Inferior parietal cortex (tissue), 1 donor: ENCODE results near the gene TMEM108.

ENCODE experiments used
- DNase-seq: peaks from one replicate; pipeline ENCODE4 v3.0.0-alpha.2; 2016; ENCODE audit errors: extremely low spot score

Gene TMEM108

GRCh38 chr3:133117342-133117741 lies 79.2 kb downstream of the TMEM108 start:
- DNase-seq = no peak

- DNase-seq = peak; percentile 50
Measured at GRCh38 chr3:133119176-133119575, 81.0 kb downstream of the TMEM108 start.

GRCh38 chr3:133121450-133121849 lies 83.3 kb downstream of the TMEM108 start:
- no peak for DNase-seq

- no peak for DNase-seq
Measured at GRCh38 chr3:133123636-133124035, 85.4 kb downstream of the TMEM108 start.

- DNase-seq = peak; percentile 61
Measured at GRCh38 chr3:133124511-133124910, 86.3 kb downstream of the TMEM108 start.

- DNase-seq = no peak
Measured at GRCh38 chr3:133125171-133125570, 87.0 kb downstream of the TMEM108 start.

GRCh38 chr3:133125802-133126201 lies 87.6 kb downstream of the TMEM108 start:
- DNase-seq = no peak

- DNase-seq = no peak
Measured at GRCh38 chr3:133127381-133127780, 89.2 kb downstream of the TMEM108 start.

GRCh38 chr3:133130168-133130567 lies 92.0 kb downstream of the TMEM108 start:
- DNase-seq = no peak

- no peak for DNase-seq
Measured at GRCh38 chr3:133135306-133135705, 97.1 kb downstream of the TMEM108 start.

GRCh38 chr3:133136114-133137041 lies 98.2 kb downstream of the TMEM108 start:
- DNase-seq = no peak

GRCh38 chr3:133137042-133137996 lies 99.1 kb downstream of the TMEM108 start:
- no peak for DNase-seq

- no peak for DNase-seq
Measured at GRCh38 chr3:133138017-133138416, 99.8 kb downstream of the TMEM108 start.

- DNase-seq = no peak
Measured at GRCh38 chr3:133152056-133152455, 113.9 kb downstream of the TMEM108 start.

GRCh38 chr3:133152681-133153220 lies 114.6 kb downstream of the TMEM108 start:
- DNase-seq = no peak

GRCh38 chr3:133153382-133153781 lies 115.2 kb downstream of the TMEM108 start:
- DNase-seq = no peak

GRCh38 chr3:133157716-133158115 lies 119.5 kb downstream of the TMEM108 start:
- no peak for DNase-seq

GRCh38 chr3:133158686-133159085 lies 120.5 kb downstream of the TMEM108 start:
- DNase-seq = no peak

GRCh38 chr3:133159498-133160475 lies 121.6 kb downstream of the TMEM108 start:
- DNase-seq = no peak

GRCh38 chr3:133161656-133162055 lies 123.5 kb downstream of the TMEM108 start:
- no peak for DNase-seq

GRCh38 chr3:133162265-133162664 lies 124.1 kb downstream of the TMEM108 start:
- no peak for DNase-seq
